ENCODE data around the gene VCL. TPM values are rescaled to one million over a fixed set of nuclear protein-coding genes. Genes with fewer than 3 reads are reported as not detected.

VCL gene
- total RNA-seq, 1 experiment from 2014 or later = 176 TPM

- intact Hi-C loops (cut with micrococcal nuclease; ENCODE audit: unreplicated experiment) = no loop called here
- no peak overlapping the region for H3K27ac ChIP-seq (ENCODE audit: low read depth, low read length, poor library complexity, severe bottlenecking)
- H3K36me3 ChIP-seq (ENCODE audit: insufficient read depth, low read length, poor library complexity, severe bottlenecking) = peaks cover 93% of the 10 kb centered on the region
- TF ChIP-seq CTCF (conservative IDR thresholded peaks at IDR 0.05; ENCODE audit: low read depth, low read length) (no peak), EZH2 (IDR thresholded peaks at IDR 0.05; ENCODE audit: borderline replicate concordance, low read depth, low read length, poor library complexity, severe bottlenecking) (no peak)
- no peak overlapping the region for H3K4me3 ChIP-seq (ENCODE audit: low read depth, low read length, poor library complexity, severe bottlenecking)
- DNase-seq (ENCODE audit: low spot score) = no peak
- no peaks in the 10 kb centered on the region for H3K9me3 ChIP-seq (ENCODE audit: low read depth, low read length, poor library complexity, severe bottlenecking)
- BruUV-seq (replicated peaks) = TSS peak; percentile 5
- no peaks in the 10 kb centered on the region for H3K27me3 ChIP-seq (replicated peaks; ENCODE audit: insufficient read depth, low read depth, low read length, poor library complexity)
- H3K4me1 ChIP-seq (ENCODE audit: insufficient read depth, low read length, poor library complexity, severe bottlenecking) = no peaks in the 10 kb centered on the region
- CTCF ChIA-PET = interaction anchor here (0.5 kb wide), 1 partner anchor 28 kb away, joined by 12 read pairs; no protein-coding TSS in a partner anchor
- POLR2A ChIA-PET (ENCODE audit: low non-redundant PET) = no interaction called here
Observed at GRCh38 chr10:74110120-74110519, 112.2 kb downstream of the VCL start.

- Histone ChIP-seq H3K27me3 (replicated peaks; ENCODE audit: insufficient read depth, low read depth, low read length, poor library complexity) (no peaks in the 10 kb centered on the region), H3K4me3 (ENCODE audit: low read depth, low read length, poor library complexity, severe bottlenecking) (no peak overlapping the region), H3K9me3 (ENCODE audit: low read depth, low read length, poor library complexity, severe bottlenecking) (no peaks in the 10 kb centered on the region), H3K36me3 (ENCODE audit: insufficient read depth, low read length, poor library complexity, severe bottlenecking) (peaks cover 88% of the 10 kb centered on the region), H3K27ac (ENCODE audit: low read depth, low read length, poor library complexity, severe bottlenecking) (no peak overlapping the region), H3K4me1 (ENCODE audit: insufficient read depth, low read length, poor library complexity, severe bottlenecking) (no peaks in the 10 kb centered on the region)
- CTCF ChIA-PET = interaction anchor here (0.6 kb wide), 1 partner anchor 8 kb away, joined by 3 read pairs; no protein-coding TSS in a partner anchor
- POLR2A ChIA-PET (ENCODE audit: low non-redundant PET) = no interaction called here
- no TSS peak for BruUV-seq (replicated peaks)
- TF ChIP-seq EZH2 (IDR thresholded peaks at IDR 0.05; ENCODE audit: borderline replicate concordance, low read depth, low read length, poor library complexity, severe bottlenecking) (no peak), CTCF (conservative IDR thresholded peaks at IDR 0.05; ENCODE audit: low read depth, low read length) (no peak)
- intact Hi-C loops (cut with micrococcal nuclease; ENCODE audit: unreplicated experiment) = no loop called here
- no peak for DNase-seq (ENCODE audit: low spot score)
Observed at GRCh38 chr10:74111799-74112198, 113.9 kb downstream of the VCL start.

GRCh38 chr10:74113546-74113945 is 115.6 kb downstream of the VCL start:
- H3K36me3 ChIP-seq (ENCODE audit: insufficient read depth, low read length, poor library complexity, severe bottlenecking) = peaks cover 91% of the 10 kb centered on the region
- no peaks in the 10 kb centered on the region for H3K27me3 ChIP-seq (replicated peaks; ENCODE audit: insufficient read depth, low read depth, low read length, poor library complexity)
- intact Hi-C loops (cut with micrococcal nuclease; ENCODE audit: unreplicated experiment) = no loop called here
- POLR2A ChIA-PET (ENCODE audit: low non-redundant PET) = no interaction called here
- H3K9me3 ChIP-seq (ENCODE audit: low read depth, low read length, poor library complexity, severe bottlenecking) = no peaks in the 10 kb centered on the region
- no peak overlapping the region for H3K27ac ChIP-seq (ENCODE audit: low read depth, low read length, poor library complexity, severe bottlenecking)
- DNase-seq (ENCODE audit: low spot score) = no peak
- TF ChIP-seq EZH2 (IDR thresholded peaks at IDR 0.05; ENCODE audit: borderline replicate concordance, low read depth, low read length, poor library complexity, severe bottlenecking) (no peak), CTCF (conservative IDR thresholded peaks at IDR 0.05; ENCODE audit: low read depth, low read length) (no peak)
- no TSS peak for BruUV-seq (replicated peaks)
- no peak overlapping the region for H3K4me3 ChIP-seq (ENCODE audit: low read depth, low read length, poor library complexity, severe bottlenecking)
- no peaks in the 10 kb centered on the region for H3K4me1 ChIP-seq (ENCODE audit: insufficient read depth, low read length, poor library complexity, severe bottlenecking)
- CTCF ChIA-PET = no interaction called here

Data from A673 (cell line).